RWPE2 (cell line): ENCODE measurements around the gene CSNK1G2.

Experiments
- ATAC-seq: fragments of 200-7000 bp; cut with Tn5 transposase; 3 replicates; pipeline ENCODE4 v1.9.1; 2021; ENCODE audit warnings: low read depth
- DNase-seq: peaks from one replicate; pipeline ENCODE4 v3.0.0-alpha.2; 2020; ENCODE audit warnings: low spot score
- H3K27ac ChIP-seq: fragments of 450-650 bp; 2 replicates; pipeline ENCODE4 v1.5.1; 2017; ENCODE audit warnings: mild to moderate bottlenecking; ENCODE audit not compliant: poor library complexity, severe bottlenecking
- H3K27me3 ChIP-seq: fragments of 250-450 bp; sonication (Bioruptor Pico); 2 replicates; pipeline ENCODE4 v1.5.1; 2021; ENCODE audit warnings: mild to moderate bottlenecking, moderate library complexity; ENCODE audit not compliant: insufficient read depth, poor library complexity, severe bottlenecking
- H3K36me3 ChIP-seq: fragments of 250-450 bp; sonication (Bioruptor Pico); 2 replicates; pipeline ENCODE4 v1.5.1; 2020; ENCODE audit warnings: low read depth, mild to moderate bottlenecking, moderate library complexity
- H3K4me1 ChIP-seq: fragments of 250-450 bp; sonication (Bioruptor Pico); 2 replicates; pipeline ENCODE4 v1.5.1; 2021; ENCODE audit warnings: mild to moderate bottlenecking, moderate library complexity; ENCODE audit not compliant: insufficient read depth, poor library complexity, severe bottlenecking
- H3K4me3 ChIP-seq: fragments of 250-450 bp; sonication (Bioruptor Pico); 2 replicates; pipeline ENCODE4 v1.5.1; 2021; ENCODE audit warnings: mild to moderate bottlenecking, moderate library complexity; ENCODE audit not compliant: severe bottlenecking
- H3K9me3 ChIP-seq: fragments of 250-450 bp; sonication (Bioruptor Pico); 2 replicates; pipeline ENCODE4 v1.5.1; 2021; ENCODE audit warnings: mild to moderate bottlenecking, moderate library complexity; ENCODE audit not compliant: severe bottlenecking
- TF ChIP-seq, protein P1 (sequence below): fragments of 450-650 bp; IDR thresholded peaks from one replicate; pipeline ENCODE4 v1.5.1; 2017; ENCODE audit warnings: mild to moderate bottlenecking, moderate library complexity; ENCODE audit not compliant: poor library complexity, severe bottlenecking

CSNK1G2 gene

DNA sequence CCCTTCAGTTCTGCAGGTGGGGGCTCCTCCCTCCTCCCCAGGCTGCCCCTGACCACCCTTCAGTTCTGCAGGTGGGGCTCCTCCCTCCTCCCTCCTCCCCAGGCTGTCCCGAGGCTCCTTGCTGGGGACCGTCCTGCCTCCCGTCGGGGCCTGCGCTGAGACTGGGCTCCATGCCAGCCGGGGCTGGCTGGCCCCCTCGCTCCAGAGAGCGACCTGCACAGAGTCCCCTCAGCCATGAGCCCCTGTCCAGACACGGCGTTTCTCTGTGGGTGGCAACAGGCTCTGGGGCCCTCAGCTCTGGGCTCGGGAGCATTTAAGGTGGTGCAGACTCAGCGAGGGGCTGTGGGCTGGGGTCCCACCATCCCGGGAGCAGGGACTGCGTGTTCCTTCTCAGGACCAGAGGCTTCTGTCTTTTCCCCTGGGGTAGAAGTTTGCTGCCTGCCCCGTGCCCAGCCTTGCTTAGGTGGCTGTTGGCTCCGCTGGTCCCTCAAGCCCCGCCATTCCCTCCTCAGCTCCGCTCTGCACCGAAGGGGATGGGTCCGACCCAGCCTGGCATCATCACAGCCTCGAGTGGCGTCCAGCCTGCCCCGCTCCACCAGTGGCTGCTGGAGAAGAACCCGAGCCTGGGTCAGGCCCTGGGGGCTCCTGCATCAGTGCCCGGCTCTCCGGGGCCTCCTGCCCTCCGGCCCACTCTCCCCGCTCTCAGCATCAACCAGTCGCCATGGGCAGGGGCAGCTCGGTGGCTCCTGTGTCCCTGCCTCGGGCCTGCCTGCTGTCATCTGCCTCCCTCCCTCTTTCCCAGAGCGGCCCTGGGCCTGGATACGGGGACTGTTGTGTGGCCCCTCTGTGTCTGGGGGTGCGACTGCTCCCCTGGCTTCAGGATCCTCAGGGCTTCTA, 27.6 kb downstream of the CSNK1G2 start:
- no peaks in the 10 kb centered on the region for H3K27me3 ChIP-seq
- H3K4me1 ChIP-seq: peaks cover 6% of the 10 kb centered on the region
- H3K9me3 ChIP-seq: no peaks in the 10 kb centered on the region
- DNase-seq (no peak), ATAC-seq (no peak)
- TF ChIP-seq, protein P1, sequence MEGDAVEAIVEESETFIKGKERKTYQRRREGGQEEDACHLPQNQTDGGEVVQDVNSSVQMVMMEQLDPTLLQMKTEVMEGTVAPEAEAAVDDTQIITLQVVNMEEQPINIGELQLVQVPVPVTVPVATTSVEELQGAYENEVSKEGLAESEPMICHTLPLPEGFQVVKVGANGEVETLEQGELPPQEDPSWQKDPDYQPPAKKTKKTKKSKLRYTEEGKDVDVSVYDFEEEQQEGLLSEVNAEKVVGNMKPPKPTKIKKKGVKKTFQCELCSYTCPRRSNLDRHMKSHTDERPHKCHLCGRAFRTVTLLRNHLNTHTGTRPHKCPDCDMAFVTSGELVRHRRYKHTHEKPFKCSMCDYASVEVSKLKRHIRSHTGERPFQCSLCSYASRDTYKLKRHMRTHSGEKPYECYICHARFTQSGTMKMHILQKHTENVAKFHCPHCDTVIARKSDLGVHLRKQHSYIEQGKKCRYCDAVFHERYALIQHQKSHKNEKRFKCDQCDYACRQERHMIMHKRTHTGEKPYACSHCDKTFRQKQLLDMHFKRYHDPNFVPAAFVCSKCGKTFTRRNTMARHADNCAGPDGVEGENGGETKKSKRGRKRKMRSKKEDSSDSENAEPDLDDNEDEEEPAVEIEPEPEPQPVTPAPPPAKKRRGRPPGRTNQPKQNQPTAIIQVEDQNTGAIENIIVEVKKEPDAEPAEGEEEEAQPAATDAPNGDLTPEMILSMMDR: no peak
- H3K27ac ChIP-seq: no peak overlapping the region
- peaks cover 9% of the 10 kb centered on the region for H3K36me3 ChIP-seq
- H3K4me3 ChIP-seq: no peak overlapping the region

GRCh38 chr19:1969176-1970002, 28.4 kb downstream of the CSNK1G2 start:
- Histone ChIP-seq H3K9me3 (no peaks in the 10 kb centered on the region), H3K27ac (no peak overlapping the region), H3K4me1 (peaks cover 6% of the 10 kb centered on the region), H3K36me3 (peaks cover 9% of the 10 kb centered on the region), H3K27me3 (no peaks in the 10 kb centered on the region), H3K4me3 (no peak overlapping the region)
- DNase-seq (no peak), ATAC-seq (no peak)
- TF ChIP-seq, protein P1: no peak

GRCh38 chr19:1970003-1970805, 29.2 kb downstream of the CSNK1G2 start:
- H3K4me3 ChIP-seq: no peak overlapping the region
- DNase-seq: no peak
- TF ChIP-seq, protein P1: no peak
- peaks cover 13% of the 10 kb centered on the region for H3K36me3 ChIP-seq
- ATAC-seq: peak; percentile 81
- H3K27ac ChIP-seq: peak overlapping the region; percentile 32
- H3K9me3 ChIP-seq: no peaks in the 10 kb centered on the region
- no peaks in the 10 kb centered on the region for H3K27me3 ChIP-seq
- peaks cover 6% of the 10 kb centered on the region for H3K4me1 ChIP-seq

DNA sequence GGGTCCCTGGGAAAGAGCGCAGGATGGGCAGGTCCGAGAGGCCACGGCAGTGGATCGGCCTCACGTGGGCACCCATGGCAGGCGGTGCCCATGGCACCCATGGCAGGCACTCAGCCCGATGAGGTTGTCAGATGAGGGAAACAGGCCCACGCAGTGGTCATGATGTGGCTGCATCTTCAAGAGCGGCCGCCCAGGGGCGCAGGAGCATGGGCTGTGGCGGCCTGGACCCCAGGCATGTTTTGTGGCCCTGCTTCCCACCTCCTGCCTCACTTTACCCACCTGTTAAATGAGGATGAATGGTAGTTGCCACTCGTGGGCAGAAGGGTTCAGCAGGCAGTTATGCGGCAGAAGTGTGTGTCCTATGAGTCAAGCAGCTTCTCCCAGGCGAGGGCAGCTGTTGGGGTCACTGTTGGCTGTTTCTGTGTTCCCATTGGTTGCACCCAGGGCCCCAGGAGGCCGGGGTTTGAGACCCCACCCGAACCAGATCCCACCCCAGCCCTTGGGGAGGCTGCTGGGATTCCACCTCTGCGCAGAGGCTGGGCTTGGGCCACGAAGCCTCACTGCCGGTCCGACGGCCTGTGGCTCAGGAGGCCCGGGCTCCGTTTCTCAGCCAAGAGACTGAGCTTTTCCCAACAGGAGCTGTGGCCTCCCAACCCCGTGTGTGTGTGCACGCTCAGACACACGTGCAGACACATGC, 30.0 kb downstream of the CSNK1G2 start:
- TF ChIP-seq, protein P1: no peak
- no peak for DNase-seq
- Histone ChIP-seq H3K36me3 (peaks cover 18% of the 10 kb centered on the region), H3K4me3 (no peak overlapping the region), H3K9me3 (no peaks in the 10 kb centered on the region), H3K27ac (peak overlapping the region; percentile 32), H3K27me3 (no peaks in the 10 kb centered on the region), H3K4me1 (peaks cover 6% of the 10 kb centered on the region)
- ATAC-seq: 0 out of 3 replicates have a peak, but pooled peaks have one; percentile 8
